C4-2B (cell line): Measurements from ENCODE around the gene TGFBI.
A peak's percentile ranks its signal among the peaks of the same experiment; 100 is the strongest.

Experiments used
- H3K27ac ChIP-seq: fragments of 450-650 bp; 2 replicates; pipeline ENCODE4 v1.5.1; 2017
- CTCF ChIP-seq: fragments of 450-650 bp; conservative IDR thresholded peaks from 2 replicates; pipeline ENCODE4 v1.5.1; 2017; ENCODE audit warnings: mild to moderate bottlenecking
- ZFX ChIP-seq: fragments of 450-650 bp; IDR thresholded peaks from 2 replicates; pipeline ENCODE4 v1.6.1; 2017

The TGFBI gene

DNA sequence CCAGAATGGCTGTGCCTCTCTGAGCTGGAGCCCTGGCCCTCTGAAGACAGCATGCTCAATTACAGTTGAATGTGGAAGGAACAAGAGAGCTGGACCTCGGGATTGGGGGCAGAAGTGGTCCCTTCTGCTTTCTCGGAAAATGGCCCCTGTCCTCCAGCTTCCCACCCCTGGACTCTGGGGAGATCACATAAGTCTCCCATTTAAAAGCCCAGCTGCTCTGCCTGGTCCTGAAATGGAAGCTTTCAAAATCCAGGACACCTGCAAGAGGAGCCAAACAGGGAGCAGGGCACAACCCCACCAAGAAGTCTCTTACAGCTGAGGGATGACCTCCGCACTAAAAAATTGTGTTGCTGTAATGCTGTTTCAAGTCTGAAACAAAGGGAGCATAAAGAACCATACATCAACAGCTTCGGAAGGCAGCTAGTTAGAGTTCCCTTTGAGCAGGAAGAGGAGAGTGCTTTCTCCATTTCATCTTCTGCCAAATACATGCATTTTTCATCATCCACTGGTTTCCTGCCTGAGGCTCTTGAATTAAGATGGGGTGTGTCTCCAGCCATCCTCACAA is 48.2 kb downstream of the TGFBI start:
- no peak overlapping the region for H3K27ac ChIP-seq
- TF ChIP-seq CTCF, result no peak
- no peak for TF ChIP-seq ZFX

- H3K27ac ChIP-seq, result no peak overlapping the region
- no peak for TF ChIP-seq ZFX
- no peak for TF ChIP-seq CTCF
Measured at GRCh38 chr5:136079195-136079985, 50.6 kb downstream of the TGFBI start.

- TF ChIP-seq CTCF (no peak), ZFX (no peak)
- H3K27ac ChIP-seq, result no peak overlapping the region
Measured at GRCh38 chr5:136080113-136080482, 51.3 kb downstream of the TGFBI start.

DNA sequence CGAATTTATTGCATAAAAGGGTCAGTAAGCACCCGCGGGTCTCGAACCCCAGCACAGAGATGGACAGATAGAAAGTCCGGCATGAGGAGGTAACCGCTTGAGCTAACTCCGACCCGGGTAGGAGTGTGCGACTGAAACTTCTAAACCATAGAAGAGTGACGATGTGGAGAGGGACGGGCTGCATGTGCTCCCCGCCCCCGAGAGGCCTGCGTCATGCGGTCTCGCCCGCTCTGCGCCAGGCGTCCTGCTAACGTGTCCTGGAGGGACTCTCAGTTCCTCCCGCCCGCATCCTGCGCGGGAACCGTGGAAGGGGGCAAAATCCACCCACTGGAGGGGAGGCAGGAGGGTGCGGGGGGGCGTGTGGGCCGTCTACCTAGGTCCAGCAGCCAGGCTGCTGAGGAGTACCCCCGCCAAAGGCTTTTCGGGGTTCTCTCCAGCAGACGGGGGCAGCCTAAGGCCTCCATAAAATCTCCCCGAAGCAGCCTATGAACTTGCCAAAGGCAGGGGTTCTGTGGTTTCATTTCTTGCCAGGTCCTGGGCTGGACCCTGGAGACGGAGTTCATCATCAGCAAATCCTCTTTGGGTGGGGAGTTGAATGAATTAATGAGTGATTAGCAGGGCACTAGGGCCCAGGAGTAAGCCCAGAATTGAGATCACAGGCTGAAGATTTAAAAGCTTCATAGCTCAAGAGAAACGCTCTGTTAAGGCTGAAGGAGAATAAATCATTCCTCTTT is 51.9 kb downstream of the TGFBI start:
- TF ChIP-seq ZFX, result no peak
- TF ChIP-seq CTCF, result no peak
- H3K27ac ChIP-seq, result no peak overlapping the region

DNA sequence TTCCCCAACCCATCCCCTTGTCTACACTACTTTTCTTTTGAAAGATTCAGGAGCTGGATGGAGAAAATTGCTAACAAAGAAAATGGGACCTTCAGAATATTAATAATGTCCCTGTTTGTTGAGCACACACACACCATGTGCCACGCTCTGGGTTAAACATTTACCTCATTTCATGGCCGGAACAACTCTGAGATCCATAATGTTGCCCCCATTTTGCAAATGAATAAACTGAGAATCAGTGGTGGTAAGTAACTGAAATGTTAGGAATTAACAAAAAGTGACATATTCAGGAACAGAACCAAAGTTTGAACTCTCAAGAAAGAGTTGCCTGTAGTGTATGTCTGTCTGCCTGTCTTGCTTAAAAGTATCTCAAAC is 52.4 kb downstream of the TGFBI start:
- no peak for TF ChIP-seq ZFX
- H3K27ac ChIP-seq, result no peak overlapping the region

DNA sequence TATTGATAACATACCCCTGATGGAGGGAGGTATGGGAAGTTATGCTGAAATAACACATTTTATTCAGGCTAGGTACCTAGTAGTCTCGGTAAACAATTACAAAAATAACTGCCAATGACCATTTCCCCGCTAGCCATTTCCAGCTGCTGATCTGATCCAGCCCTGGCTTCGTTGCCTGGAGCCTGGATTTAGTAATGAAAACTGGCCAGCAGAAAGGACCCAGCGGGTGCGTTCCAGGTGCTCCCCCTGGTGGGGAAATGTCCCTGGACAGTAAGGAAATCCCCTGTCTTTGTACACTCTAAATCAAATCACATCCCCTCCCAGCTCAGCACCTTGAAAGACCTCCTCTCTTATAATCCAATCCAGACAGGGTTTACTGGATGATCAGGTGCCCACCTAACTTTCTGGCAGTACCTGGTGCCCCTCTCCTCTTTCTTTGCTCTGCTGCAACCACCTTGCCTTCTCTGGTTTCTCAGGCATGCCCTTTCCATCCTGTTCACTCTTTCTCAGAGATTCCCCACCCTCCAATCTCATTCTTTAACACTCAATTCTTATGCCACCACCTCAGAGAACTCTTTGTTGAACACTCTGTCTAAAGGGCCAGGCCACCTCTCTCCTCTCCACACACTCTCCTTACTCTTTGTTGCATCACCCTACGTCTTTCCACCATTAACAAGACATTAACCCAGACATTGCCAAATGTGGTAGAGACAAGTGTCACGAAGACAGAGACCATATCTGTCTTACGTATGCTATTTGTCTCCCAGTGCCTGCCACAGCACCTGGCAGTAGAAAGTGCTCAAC is 53.8 kb downstream of the TGFBI start:
- no peak overlapping the region for H3K27ac ChIP-seq
- no peak for TF ChIP-seq ZFX
- peak; percentile 91 for TF ChIP-seq CTCF

DNA sequence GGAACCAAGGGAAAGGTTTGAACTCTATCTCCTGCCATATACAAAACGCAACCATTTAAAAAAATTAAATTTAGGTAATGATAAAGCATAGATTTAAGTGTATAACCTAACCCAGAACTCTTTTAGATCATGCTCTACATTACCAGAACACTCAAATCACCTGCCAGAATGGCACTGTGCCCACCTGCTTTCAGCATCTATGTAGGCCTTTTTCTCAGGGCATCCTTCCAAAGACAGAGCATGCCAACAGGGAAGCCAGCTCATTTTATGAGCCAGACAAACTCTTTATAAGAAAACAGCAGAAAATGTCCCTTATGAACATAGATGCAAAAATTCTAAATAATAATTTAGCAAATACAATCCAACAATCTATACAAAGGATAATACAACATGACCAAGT is 55.9 kb downstream of the TGFBI start:
- H3K27ac ChIP-seq, result no peak overlapping the region
- no peak for TF ChIP-seq CTCF
